Epithelial cell of esophagus (primary cell): Measurements from ENCODE around the gene HSD17B4.
A peak's percentile ranks its signal among the peaks of the same experiment; 100 is the strongest.
"Not testable (repeated sequence)": the region's sequence is repeated elsewhere in the genome, so short reads cannot be mapped to it uniquely, and the experiment has no call there.

Experiments
- DNase-seq: peaks from one replicate; pipeline ENCODE4 v3.0.0; 2010; ENCODE audit warnings: low read depth
- H3K4me3 ChIP-seq: 2 replicates; pipeline ENCODE4 v1.5.1; 2011; ENCODE audit warnings: mild to moderate bottlenecking, low read length, control low read depth
- CTCF ChIP-seq: IDR thresholded peaks from 2 replicates; pipeline ENCODE4 v1.5.1; 2011; ENCODE audit warnings: low read depth, mild to moderate bottlenecking, low read length, control low read depth, inconsistent platforms; ENCODE audit not compliant: insufficient read depth; ENCODE audit errors: missing control alignments

HSD17B4 gene

GRCh38 chr5:119420169-119420568 lies 32.1 kb upstream of the HSD17B4 start:
- H3K4me3 ChIP-seq = no peak overlapping the region
- peak; percentile 77 for DNase-seq
- TF ChIP-seq CTCF = no peak

- no peak for DNase-seq
- H3K4me3 ChIP-seq = no peak overlapping the region
- TF ChIP-seq CTCF = no peak
Observed at GRCh38 chr5:119426057-119426456, 26.2 kb upstream of the HSD17B4 start.

GRCh38 chr5:119427060-119427459 lies 25.2 kb upstream of the HSD17B4 start:
- no peak overlapping the region for H3K4me3 ChIP-seq
- no peak for DNase-seq
- TF ChIP-seq CTCF = no peak

GRCh38 chr5:119427596-119427995 lies 24.7 kb upstream of the HSD17B4 start:
- DNase-seq = not testable (repeated sequence)

GRCh38 chr5:119428166-119428565 lies 24.1 kb upstream of the HSD17B4 start:
- H3K4me3 ChIP-seq, DNase-seq: not testable (repeated sequence)

More at GRCh38 chr5:119427596-119427995, 24.7 kb upstream of the HSD17B4 start:
- not testable (repeated sequence) for H3K4me3 ChIP-seq

- not testable (repeated sequence) for DNase-seq, H3K4me3 ChIP-seq
Observed at GRCh38 chr5:119428574-119428973, 23.7 kb upstream of the HSD17B4 start.

GRCh38 chr5:119432674-119433237 lies 19.5 kb upstream of the HSD17B4 start:
- not testable (repeated sequence) for H3K4me3 ChIP-seq, DNase-seq

GRCh38 chr5:119435436-119436132 lies 16.7 kb upstream of the HSD17B4 start:
- TF ChIP-seq CTCF = peak; percentile 53

GRCh38 chr5:119437785-119438586 lies 14.3 kb upstream of the HSD17B4 start:
- not testable (repeated sequence) for DNase-seq, H3K4me3 ChIP-seq

More at GRCh38 chr5:119435436-119436132, 16.7 kb upstream of the HSD17B4 start:
- DNase-seq = peak; percentile 69
- no peak overlapping the region for H3K4me3 ChIP-seq

GRCh38 chr5:119438587-119438917 lies 13.7 kb upstream of the HSD17B4 start:
- not testable (repeated sequence) for H3K4me3 ChIP-seq, DNase-seq
